Naive thymus-derived CD8-positive, alpha-beta T cell (primary cell): ENCODE data around the gene TAL1. TPM values are rescaled to one million over a fixed set of nuclear protein-coding genes. Genes with fewer than 3 reads are reported as not detected.
A peak's percentile ranks its signal among the peaks of the same experiment; 100 is the strongest.

Source experiments
- ATAC-seq, 2 donors: fragments of 150-1000 bp; cut with Tn5 transposase in 1 of 2; sonication (Bioruptor Pico), chemical (Tn5 transposase) in 1 of 2; 1 replicate in 1 of 2; 2 replicates in 1 of 2; pipeline ENCODE4 v1.10.0; 2021; ENCODE audit warnings: mild to moderate bottlenecking in 2 of 2, moderate library complexity in 2 of 2
- POLR2A ChIA-PET: fragments of 350-600 bp; sonication (Branson Sonifier 250); formaldehyde crosslinking; loops from one replicate; lab custom pipeline; 2021; ENCODE audit warnings: antibody characterized with exemption; lab: Charles Lee
- DNase-seq, 10 donors: peaks; one replicate each; pipeline versions ENCODE4 v3.0.0 to v3.0.0-alpha.2; 2020 to 2022
- H3K27ac Mint-ChIP-seq, 10 donors: one replicate each; pipeline ENCODE4 v1.8.0; 2020 to 2022; ENCODE audit warnings: mild to moderate bottlenecking in 10 of 10, mixed read lengths in 10 of 10, moderate library complexity in 4 of 10, inconsistent platforms in 1 of 10
- H3K27me3 Mint-ChIP-seq, 5 donors: one replicate each; pipeline ENCODE4 v1.8.0; 2021 to 2022; ENCODE audit warnings: mixed read lengths in 5 of 5
- H3K36me3 Mint-ChIP-seq, 3 donors: one replicate each; pipeline ENCODE4 v1.8.0; 2020 to 2022; ENCODE audit warnings: mixed read lengths in 3 of 3, mild to moderate bottlenecking in 2 of 3, inconsistent platforms in 1 of 3
- H3K4me1 Mint-ChIP-seq, 4 donors: one replicate each; pipeline ENCODE4 v1.8.0; 2021 to 2022; ENCODE audit warnings: mixed read lengths in 4 of 4
- H3K4me3 Mint-ChIP-seq, 10 donors: one replicate each; pipeline ENCODE4 v1.8.0; 2020 to 2022; ENCODE audit warnings: mild to moderate bottlenecking in 10 of 10, mixed read lengths in 10 of 10, moderate library complexity in 6 of 10, inconsistent platforms in 1 of 10
- H3K9me3 Mint-ChIP-seq, 9 donors: one replicate each; pipeline ENCODE4 v1.8.0; 2020 to 2022; ENCODE audit warnings: mixed read lengths in 9 of 9, mild to moderate bottlenecking in 3 of 9, inconsistent platforms in 1 of 9, moderate library complexity in 1 of 9
- polyA plus RNA-seq, 3 donors: library from polyadenylated mRNA; unstranded; fragments of 300-500 nt; fragmentation: Illumina TruSeq; gene quantifications; one replicate each; pipeline ENCODE4 v1.2.3, GENCODE V29; 2021
- total RNA-seq, 8 experiments: library from RNA in 2 of 8; stranded (reverse) in 2 of 8; gene quantifications; one replicate each; pipeline ENCODE4 v1.2.3 and lab custom pipeline; 2021 to 2026

Gene TAL1
- total and polyA plus RNA-seq, 5 experiments from 2014 or later, result not detected

DNA sequence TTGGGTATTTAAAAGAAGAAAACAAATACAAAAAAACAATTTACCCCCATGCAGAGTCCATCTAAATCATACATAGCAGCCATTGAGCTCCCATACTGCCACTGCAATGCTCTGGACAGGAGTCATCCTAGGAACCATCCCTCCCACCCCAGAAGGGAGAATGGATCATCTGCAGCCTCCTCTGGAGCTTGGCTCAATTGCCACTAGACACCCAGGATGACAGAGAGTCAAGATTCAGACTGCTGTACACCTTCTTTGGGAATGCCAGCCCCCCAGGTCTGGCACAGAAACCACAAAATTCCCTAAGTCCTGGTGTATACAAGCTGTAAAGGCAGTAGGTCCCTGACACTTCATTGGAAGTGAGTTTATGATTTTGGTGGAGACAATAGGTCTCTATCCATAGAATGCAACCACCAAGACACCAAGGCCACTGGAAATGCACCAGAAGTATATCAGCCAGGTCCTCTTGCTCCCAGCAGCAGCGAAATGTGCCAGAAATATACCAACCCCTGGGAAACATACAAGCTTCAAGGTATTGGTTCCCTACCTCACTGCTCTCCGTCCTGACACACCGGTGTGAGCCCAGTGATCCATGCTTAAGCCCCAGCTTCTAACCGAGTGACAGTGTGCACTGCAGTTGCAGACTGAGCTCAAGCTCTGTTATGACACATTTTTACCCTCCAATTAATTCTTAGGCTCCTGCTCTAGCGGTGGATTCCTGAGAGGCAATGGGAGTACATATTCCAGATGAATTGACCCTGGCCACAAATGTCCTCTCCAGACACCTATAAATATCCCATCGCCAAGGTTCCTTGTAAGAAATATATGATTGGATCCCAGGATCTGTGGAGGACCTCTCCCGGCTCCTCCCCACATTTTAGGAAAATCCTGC lies 4.4 kb downstream of the TAL1 start:
- no peak for DNase-seq
- POLR2A ChIA-PET, result no interaction called here
- Mint-ChIP-seq H3K36me3 (peaks cover 4 to 6% (median 5%) of the 10 kb centered on the region in 3 donors), H3K9me3 (no peaks in the 10 kb centered on the region), H3K4me3 (no peak overlapping the region), H3K27ac (no peak overlapping the region), H3K4me1 (peaks cover 14 to 40% (median 35%) of the 10 kb centered on the region in 4 donors), H3K27me3 (peaks cover 0 to 64% (median 51%) of the 10 kb centered on the region in 5 donors)
- ATAC-seq, result no peak

DNA sequence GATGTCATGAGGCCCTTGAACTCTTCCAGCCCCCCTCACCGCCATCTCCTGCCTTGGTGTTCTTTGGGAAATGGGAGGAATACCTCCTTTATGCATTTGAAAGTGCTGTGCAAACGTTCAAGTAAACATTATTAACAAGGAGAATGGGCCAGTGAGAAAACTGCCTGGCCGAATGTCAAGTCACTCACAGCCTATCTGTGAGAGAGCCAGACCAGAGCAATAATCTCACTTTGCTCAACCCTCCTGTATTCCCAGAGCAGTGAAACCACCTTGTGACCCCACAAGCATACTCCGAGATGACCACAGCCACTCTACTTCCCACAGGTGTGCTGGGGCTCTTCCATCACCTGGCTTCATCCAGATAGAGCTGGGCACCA lies 5.2 kb downstream of the TAL1 start:
- no peaks in the 10 kb centered on the region for H3K9me3 Mint-ChIP-seq
- no peak for ATAC-seq
- peaks cover 12 to 34% (median 31%) of the 10 kb centered on the region in 4 donors for H3K4me1 Mint-ChIP-seq
- POLR2A ChIA-PET, result no interaction called here
- peaks cover 4 to 6% (median 5%) of the 10 kb centered on the region in 3 donors for H3K36me3 Mint-ChIP-seq
- no peak overlapping the region for H3K27ac Mint-ChIP-seq
- DNase-seq, result no peak
- peaks cover 0 to 59% (median 49%) of the 10 kb centered on the region in 5 donors for H3K27me3 Mint-ChIP-seq
- H3K4me3 Mint-ChIP-seq, result peak overlapping the region in 1 of 10 donors; percentile 35

DNA sequence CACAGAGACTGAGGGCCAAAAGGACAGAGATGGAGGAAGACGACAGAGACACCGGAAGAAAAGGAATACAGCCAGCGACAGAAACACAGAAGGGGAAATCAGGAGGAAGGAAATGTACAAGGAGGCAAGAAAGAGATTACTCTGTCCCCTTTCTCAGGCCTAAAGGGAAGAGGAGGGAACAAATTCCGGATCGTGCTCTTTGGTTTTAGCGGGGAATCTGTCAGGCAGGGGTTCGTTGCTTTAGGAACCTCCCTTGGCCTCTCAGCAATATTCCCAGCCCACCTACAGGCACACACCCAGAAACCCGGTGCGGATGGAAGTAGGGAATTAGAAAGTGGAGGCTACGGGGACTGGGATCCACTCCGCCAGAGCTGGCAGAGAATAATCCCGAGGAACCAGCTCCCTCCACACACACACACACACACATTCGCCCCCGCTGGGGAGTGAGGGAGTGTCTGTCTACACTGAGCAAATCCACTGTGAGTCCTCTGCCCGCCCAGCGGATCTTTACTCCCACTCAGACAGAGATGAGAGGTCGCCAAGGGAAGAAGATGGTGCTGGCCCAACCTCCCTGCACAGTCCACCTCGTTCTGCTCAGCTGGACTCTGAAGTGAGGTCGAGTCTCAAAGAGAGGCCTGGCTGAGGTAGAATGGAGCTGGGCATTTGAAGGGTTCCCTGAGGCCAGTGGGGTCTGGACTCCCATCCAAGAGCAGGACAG lies 5.7 kb downstream of the TAL1 start:
- DNase-seq (no peak), ATAC-seq (no peak)
- POLR2A ChIA-PET, result no interaction called here
- peaks cover 7 to 28% (median 26%) of the 10 kb centered on the region in 4 donors for H3K4me1 Mint-ChIP-seq
- peak overlapping the region; percentile 14 to 83 (median 68) for H3K4me3 Mint-ChIP-seq
- H3K36me3 Mint-ChIP-seq, result peaks cover 0 to 2% (median under 1%) of the 10 kb centered on the region in 3 donors
- peaks cover 5 to 60% (median 48%) of the 10 kb centered on the region in 5 donors for H3K27me3 Mint-ChIP-seq
- no peaks in the 10 kb centered on the region for H3K9me3 Mint-ChIP-seq
- peak overlapping the region in 1 of 10 donors; percentile 34 for H3K27ac Mint-ChIP-seq

DNA sequence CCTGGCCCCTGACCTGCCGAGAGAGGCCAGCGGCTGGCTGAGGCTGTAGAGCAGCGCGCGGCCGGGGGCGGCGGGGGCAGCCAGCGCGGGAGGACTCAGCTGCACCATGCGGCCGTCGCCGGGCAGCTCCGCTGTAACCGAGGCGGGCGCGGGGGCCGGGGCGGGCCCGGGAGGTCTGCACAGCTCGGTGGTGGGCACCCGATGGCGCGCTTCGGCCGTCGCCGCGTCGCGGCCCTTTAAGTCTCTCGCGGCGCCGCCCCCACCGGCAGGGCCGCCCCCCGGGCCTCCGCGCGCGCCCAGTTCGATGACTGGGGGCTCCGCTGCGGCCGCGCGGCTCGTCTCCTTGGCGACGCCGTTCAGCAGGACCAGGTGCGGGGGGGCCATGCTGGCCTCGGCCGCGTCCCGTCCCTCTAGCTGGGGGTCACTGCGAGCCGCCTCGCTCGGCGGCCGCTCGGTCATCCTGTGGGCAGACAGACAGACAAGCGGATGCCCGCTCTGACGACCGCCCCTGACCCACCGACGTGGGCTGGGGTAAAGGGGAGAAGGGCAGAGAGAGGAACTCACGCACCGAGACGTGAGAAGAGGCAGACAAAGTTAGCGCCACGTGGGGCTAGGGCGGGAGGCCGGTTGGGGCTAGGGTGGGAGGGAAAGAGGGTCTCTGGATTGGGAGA lies 6.5 kb downstream of the TAL1 start:
- POLR2A ChIA-PET, result no interaction called here
- H3K4me3 Mint-ChIP-seq, result peak overlapping the region; percentile 14 to 83 (median 68)
- H3K9me3 Mint-ChIP-seq, result peaks cover 0 to 2% (median 0%) of the 10 kb centered on the region in 9 donors
- H3K27me3 Mint-ChIP-seq, result peaks cover 12 to 59% (median 49%) of the 10 kb centered on the region in 5 donors
- no peak overlapping the region for H3K27ac Mint-ChIP-seq
- DNase-seq (no peak), ATAC-seq (peak; percentile 28 to 33)
- H3K36me3 Mint-ChIP-seq, result peaks cover 0 to 2% (median 0%) of the 10 kb centered on the region in 3 donors
- H3K4me1 Mint-ChIP-seq, result peaks cover 7 to 21% (median 20%) of the 10 kb centered on the region in 4 donors

DNA sequence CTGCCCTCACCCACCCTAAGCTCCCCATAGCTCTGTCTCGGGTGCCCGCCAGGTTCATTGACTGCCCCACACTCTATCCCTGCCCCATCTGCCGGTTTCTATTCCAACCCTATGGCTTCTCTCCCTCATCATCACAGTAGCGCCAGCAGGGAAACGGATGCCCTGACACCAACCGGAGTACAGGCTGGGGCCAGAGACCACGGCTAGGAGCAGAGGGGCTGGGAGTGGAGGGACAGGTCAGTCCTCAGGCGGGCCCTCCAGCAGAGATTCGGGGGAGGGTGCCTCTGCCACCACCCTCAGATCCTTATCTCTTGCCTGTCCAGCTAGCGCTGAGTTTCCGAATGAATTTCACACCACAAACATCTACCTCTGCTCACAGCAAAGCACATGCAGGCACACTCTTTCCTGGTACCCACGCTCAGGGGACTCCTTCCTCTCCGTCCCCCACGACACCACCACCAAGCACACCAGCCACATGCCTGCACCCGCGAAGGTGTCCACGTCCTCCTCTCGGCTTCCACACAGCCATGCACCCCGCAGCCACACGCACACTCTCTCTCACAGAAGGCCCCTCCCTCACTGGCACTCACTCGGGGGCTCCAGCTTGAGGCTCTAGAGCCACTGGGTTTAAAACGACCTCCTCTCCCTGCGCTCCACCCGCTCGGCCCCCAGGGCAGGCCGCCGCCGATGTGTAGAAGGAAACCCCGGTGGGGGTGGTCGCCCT lies 7.2 kb downstream of the TAL1 start:
- H3K27ac Mint-ChIP-seq, result no peak overlapping the region
- peaks cover 19 to 57% (median 43%) of the 10 kb centered on the region in 5 donors for H3K27me3 Mint-ChIP-seq
- peaks cover 6 to 14% (median 13%) of the 10 kb centered on the region in 4 donors for H3K4me1 Mint-ChIP-seq
- peaks cover 0 to 2% (median 0%) of the 10 kb centered on the region in 9 donors for H3K9me3 Mint-ChIP-seq
- H3K4me3 Mint-ChIP-seq, result no peak overlapping the region
- peak in 1 of 2 donors; percentile 42 for ATAC-seq
- DNase-seq, result no peak
- peaks cover 0 to 2% (median 0%) of the 10 kb centered on the region in 3 donors for H3K36me3 Mint-ChIP-seq
- POLR2A ChIA-PET, result interaction anchor here (1.4 kb wide), 1 partner anchor 10 kb away, joined by 3 read pairs; no protein-coding TSS in a partner anchor

DNA sequence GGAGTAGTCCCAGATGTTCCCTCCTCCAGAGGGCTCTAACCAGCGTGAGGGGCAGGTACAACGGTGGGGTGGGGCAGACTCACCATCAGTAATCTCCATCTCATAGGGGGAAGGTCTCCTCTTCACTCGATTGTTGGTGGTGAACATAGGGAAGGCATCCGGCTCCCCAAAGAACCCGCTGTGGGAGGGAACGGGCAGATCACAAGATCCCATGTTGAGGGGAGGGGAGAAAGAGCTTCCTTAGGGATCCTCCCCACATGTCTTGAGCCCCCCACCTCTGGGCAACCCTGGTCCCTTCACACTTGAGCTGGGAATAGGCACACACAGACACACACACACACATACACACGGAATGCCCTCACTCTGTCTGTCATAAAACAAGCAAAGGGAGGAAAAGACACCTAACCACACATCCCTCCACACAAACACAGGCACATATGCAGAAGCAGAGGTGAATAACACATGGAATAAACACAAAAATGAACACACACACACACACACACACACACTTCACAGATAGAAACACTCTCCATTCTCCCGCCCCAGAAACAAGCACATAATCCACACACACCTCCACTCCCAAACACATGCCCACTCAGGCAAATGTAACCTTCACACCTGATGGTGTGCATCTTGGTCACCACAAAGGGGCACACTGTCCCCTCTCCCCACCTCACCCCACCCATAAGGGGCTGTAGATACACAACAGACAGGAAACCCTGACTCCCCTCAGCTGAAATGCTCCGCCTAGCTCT lies 7.9 kb downstream of the TAL1 start:
- no peak overlapping the region for H3K4me3 Mint-ChIP-seq
- peaks cover 2 to 9% (median 6%) of the 10 kb centered on the region in 4 donors for H3K4me1 Mint-ChIP-seq
- no peak for ATAC-seq
- peaks cover 0 to 2% (median 0%) of the 10 kb centered on the region in 3 donors for H3K36me3 Mint-ChIP-seq
- no peak for DNase-seq
- H3K27me3 Mint-ChIP-seq, result peaks cover 19 to 50% (median 36%) of the 10 kb centered on the region in 5 donors
- POLR2A ChIA-PET, result interaction anchor here (1.4 kb wide), 1 partner anchor 9 kb away, joined by 3 read pairs; no protein-coding TSS in a partner anchor
- H3K9me3 Mint-ChIP-seq, result peaks cover 0 to 2% (median 0%) of the 10 kb centered on the region in 9 donors
- no peak overlapping the region for H3K27ac Mint-ChIP-seq

DNA sequence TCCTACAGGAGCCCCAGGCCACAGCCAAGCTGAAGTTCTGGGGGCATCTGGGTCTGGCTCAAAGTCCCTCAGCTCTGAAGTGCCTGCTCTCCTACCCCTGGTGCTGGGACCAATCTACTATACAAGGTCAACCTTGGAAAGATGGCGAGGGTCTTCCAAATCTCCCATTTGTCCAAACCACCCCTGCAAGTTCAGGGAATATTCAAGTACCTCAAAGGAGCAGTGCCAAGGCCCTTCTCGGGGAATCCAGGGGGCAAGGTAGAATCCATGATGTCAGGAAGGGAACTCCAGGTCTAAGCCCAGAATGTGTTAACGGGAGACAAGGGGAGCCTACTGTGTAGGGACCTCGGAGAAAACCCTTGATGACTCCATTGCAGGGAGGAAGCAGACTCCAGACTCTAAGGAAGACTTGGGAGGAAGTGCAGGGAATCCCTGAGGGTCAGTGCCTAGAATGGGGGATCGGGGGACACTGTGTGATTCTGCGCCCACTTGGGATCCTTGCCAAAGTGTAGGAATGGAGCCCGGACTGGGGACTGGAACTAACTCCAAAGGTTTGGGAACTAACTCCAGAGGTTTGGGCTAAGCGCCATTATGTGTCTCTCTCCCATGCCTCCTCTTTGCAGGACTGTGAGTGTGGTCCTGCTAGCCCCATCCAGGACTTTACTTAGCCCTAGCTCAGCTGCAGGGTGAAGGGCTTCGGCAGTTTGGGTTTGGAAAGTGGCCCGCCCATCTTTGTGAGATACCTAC lies 8.7 kb downstream of the TAL1 start:
- POLR2A ChIA-PET, result interaction anchor here (1.4 kb wide), 1 partner anchor 9 kb away, joined by 3 read pairs; no protein-coding TSS in a partner anchor
- H3K27me3 Mint-ChIP-seq, result peaks cover 19 to 43% (median 33%) of the 10 kb centered on the region in 5 donors
- no peak for ATAC-seq
- no peak overlapping the region for H3K4me3 Mint-ChIP-seq
- H3K9me3 Mint-ChIP-seq, result peaks cover 0 to 2% (median 0%) of the 10 kb centered on the region in 9 donors
- H3K4me1 Mint-ChIP-seq, result peaks cover 2 to 9% (median 6%) of the 10 kb centered on the region in 4 donors
- no peak for DNase-seq
- H3K27ac Mint-ChIP-seq, result no peak overlapping the region
- peaks cover 0 to 2% (median 0%) of the 10 kb centered on the region in 3 donors for H3K36me3 Mint-ChIP-seq

DNA sequence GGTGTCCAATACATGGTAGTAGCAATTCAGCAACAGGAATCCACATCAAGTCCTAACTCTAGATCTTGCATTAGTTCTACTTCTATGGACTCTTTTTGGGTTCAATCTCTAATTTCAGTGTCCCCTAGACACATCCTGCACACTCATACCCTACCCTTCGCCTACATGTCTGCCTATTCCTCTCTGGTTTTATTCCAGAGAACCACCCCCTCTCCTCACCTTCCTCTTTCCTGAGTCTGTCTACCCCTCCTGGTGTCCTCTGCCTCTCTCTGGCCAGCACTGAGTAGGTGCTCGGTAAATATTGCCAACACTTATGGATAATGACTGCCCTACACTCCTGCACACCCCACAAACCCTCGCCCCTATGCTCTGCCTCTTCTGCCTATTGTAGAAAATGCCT lies 9.5 kb downstream of the TAL1 start:
- Mint-ChIP-seq H3K27me3 (peaks cover 18 to 34% (median 26%) of the 10 kb centered on the region in 5 donors), H3K4me1 (peaks cover 2 to 6% (median 5%) of the 10 kb centered on the region in 4 donors), H3K27ac (no peak overlapping the region), H3K9me3 (peaks cover 0 to 2% (median 0%) of the 10 kb centered on the region in 9 donors), H3K4me3 (no peak overlapping the region), H3K36me3 (no peaks in the 10 kb centered on the region)
- DNase-seq, result no peak
- POLR2A ChIA-PET, result interaction anchor here (1.0 kb wide), 1 partner anchor 8 kb away, joined by 3 read pairs; no protein-coding TSS in a partner anchor
- no peak for ATAC-seq

DNA sequence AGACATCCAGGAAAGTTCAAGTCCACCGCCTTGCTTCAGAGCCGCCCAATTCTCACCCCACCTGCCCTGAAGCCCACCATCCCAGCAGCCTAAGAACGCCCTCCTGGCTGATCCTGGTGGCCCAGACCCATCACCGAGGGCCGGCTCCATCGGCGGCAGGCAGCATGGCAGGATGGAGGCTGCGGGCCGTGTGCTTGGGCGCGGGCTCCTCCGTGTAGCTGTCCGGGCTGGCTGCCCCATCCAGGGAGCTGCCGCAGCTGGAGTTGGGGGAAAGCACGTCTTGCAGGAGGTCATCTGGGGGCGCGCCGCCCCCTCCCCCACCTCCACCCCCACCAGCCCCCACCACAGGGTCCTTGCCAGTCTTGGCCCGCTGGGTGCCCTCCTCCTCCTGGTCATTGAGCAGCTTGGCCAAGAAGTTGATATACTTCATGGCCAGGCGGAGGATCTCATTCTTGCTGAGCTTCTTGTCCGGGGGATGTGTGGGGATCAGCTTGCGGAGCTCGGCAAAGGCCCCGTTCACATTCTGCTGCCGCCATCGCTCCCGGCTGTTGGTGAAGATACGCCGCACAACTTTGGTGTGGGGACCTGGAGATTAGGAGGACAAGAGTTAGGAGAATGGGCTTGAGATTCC lies 12.3 kb downstream of the TAL1 start:
- Mint-ChIP-seq H3K27me3 (peaks cover 3 to 19% (median 16%) of the 10 kb centered on the region in 5 donors), H3K9me3 (peaks cover 0 to 2% (median 0%) of the 10 kb centered on the region in 9 donors)
- no peak for DNase-seq

DNA sequence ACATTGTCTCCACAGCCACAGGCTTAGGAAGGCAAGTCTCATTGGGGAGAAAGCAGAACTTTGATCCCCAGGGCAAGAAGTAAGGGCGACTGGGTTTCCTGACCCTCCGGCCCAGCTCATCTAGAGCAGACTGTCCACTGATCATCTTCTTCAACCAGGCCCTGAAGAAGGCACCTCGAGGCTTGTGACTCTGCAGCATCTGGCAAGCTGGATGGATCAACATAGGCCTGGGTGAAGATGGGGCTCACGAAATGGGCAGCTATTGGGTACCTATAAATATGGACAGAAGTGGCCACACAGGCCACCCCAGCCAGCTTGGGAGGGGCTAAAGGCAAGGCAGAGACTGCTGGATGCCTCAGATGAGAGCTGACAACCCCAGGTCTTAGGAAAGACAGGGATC lies 13.0 kb downstream of the TAL1 start:
- Mint-ChIP-seq H3K4me3 (no peak overlapping the region), H3K27me3 (peaks cover 3 to 19% (median 16%) of the 10 kb centered on the region in 5 donors), H3K9me3 (peaks cover 0 to 2% (median 0%) of the 10 kb centered on the region in 9 donors), H3K36me3 (no peaks in the 10 kb centered on the region), H3K27ac (no peak overlapping the region), H3K4me1 (no peaks in the 10 kb centered on the region)
- no peak for DNase-seq
- POLR2A ChIA-PET, result no interaction called here
- ATAC-seq, result no peak

More for the DNA sequence above, 12.3 kb downstream of the TAL1 start:
- no peaks in the 10 kb centered on the region for H3K36me3 Mint-ChIP-seq
- no peaks in the 10 kb centered on the region for H3K4me1 Mint-ChIP-seq
- H3K27ac Mint-ChIP-seq, result no peak overlapping the region
- H3K4me3 Mint-ChIP-seq, result no peak overlapping the region
- POLR2A ChIA-PET, result no interaction called here
- ATAC-seq, result no peak
